Endothelial cell of umbilical vein (primary cell): ENCODE results near the gene SERPIND1. TPM values are rescaled to one million over a fixed set of nuclear protein-coding genes. Genes with fewer than 3 reads are reported as not detected.

ENCODE experiments used
- BruUV-seq: library from RNA; stranded (reverse); fragments of 400-500 nt; replicated peaks from 2 replicates; lab custom pipeline; 2021; lab: Mats Ljungman, UMichigan
- CTCF ChIA-PET: fragments of 300-600, 350-600 bp; sonication (Branson Sonifier 250); formaldehyde crosslinking; loops from one replicate; lab custom pipeline; 2021; ENCODE audit warnings: antibody characterized with exemption, inconsistent platforms; lab: Charles Lee
- POLR2A ChIA-PET: fragments of 300-600, 350-600 bp; sonication (Branson Sonifier 250); formaldehyde crosslinking; loops from one replicate; lab custom pipeline; 2021; ENCODE audit warnings: antibody characterized with exemption, inconsistent platforms; lab: Charles Lee
- DNase-seq: peaks from one replicate; pipeline ENCODE4 v3.0.0-alpha.2; 2011; ENCODE audit warnings: low read depth, low spot score
- FAIRE-seq: peaks from 2 replicates; lab custom pipeline; 2011; peaks lifted over from hg19 to GRCh38; lab: Jason Lieb, UNC
- H2AFZ ChIP-seq: 2 replicates; pipeline ENCODE4 v1.6.0; 2012; ENCODE audit warnings: low read depth, low read length, control low read depth, inconsistent platforms
- H3K27ac ChIP-seq: 2 replicates; pipeline ENCODE4 v1.5.1; 2011; ENCODE audit warnings: low read depth, mild to moderate bottlenecking, control low read depth, low read length, moderate library complexity; ENCODE audit not compliant: insufficient read depth
- H3K27me3 ChIP-seq, 2 experiments: 2 replicates each; pipeline versions ENCODE4 v1.6.0 to v1.6.1; 2011; ENCODE audit warnings: low read length in 2 of 2, mixed read lengths in 1 of 2; ENCODE audit not compliant: control insufficient read depth in 2 of 2, insufficient read depth in 2 of 2
- H3K36me3 ChIP-seq, 2 experiments: 2 replicates in 1 of 2; 3 replicates in 1 of 2; pipeline ENCODE4 v1.5.1; 2011; ENCODE audit warnings: low read length in 2 of 2, mild to moderate bottlenecking in 1 of 2, moderate library complexity in 1 of 2; ENCODE audit not compliant: control insufficient read depth in 2 of 2, insufficient read depth in 2 of 2; ENCODE audit errors: extremely low read depth in 1 of 2
- H3K4me1 ChIP-seq: 3 replicates; pipeline ENCODE4 v1.5.1; 2011; ENCODE audit warnings: mild to moderate bottlenecking, low read length; ENCODE audit not compliant: control insufficient read depth, insufficient read depth; ENCODE audit errors: extremely low read depth
- H3K4me2 ChIP-seq: 2 replicates; pipeline ENCODE4 v1.6.1; 2011; ENCODE audit warnings: low read length, control low read depth, mixed read lengths; ENCODE audit not compliant: insufficient read depth
- H3K4me3 ChIP-seq, 3 experiments: fragments of 200-600 bp in 1 of 3; sonication (generic), shearing (Covaris generic) in 1 of 3; replicated peaks in 1 of 3; 2 replicates each; pipeline ENCODE4 v1.5.1; 2011 to 2016; ENCODE audit warnings: control low read depth in 3 of 3, low read length in 3 of 3, mild to moderate bottlenecking in 2 of 3, inconsistent platforms in 1 of 3, low read depth in 1 of 3, moderate library complexity in 1 of 3; ENCODE audit not compliant: insufficient read depth in 1 of 3
- H3K79me2 ChIP-seq: 2 replicates; pipeline ENCODE4 v1.6.0; 2012; ENCODE audit warnings: low read length, inconsistent platforms; ENCODE audit not compliant: control insufficient read depth, insufficient read depth
- H3K9ac ChIP-seq: replicated peaks from 2 replicates; pipeline ENCODE3; 2011; ENCODE audit warnings: low read length, control low read depth; ENCODE audit not compliant: insufficient read depth; ENCODE audit errors: extremely low read depth
- H3K9me1 ChIP-seq: replicated peaks from 3 replicates; pipeline ENCODE4 v1.6.0; 2011; ENCODE audit warnings: mild to moderate bottlenecking, low read length; ENCODE audit not compliant: control insufficient read depth, insufficient read depth; ENCODE audit errors: extremely low read depth
- H3K9me3 ChIP-seq: replicated peaks from 2 replicates; pipeline ENCODE4 v1.5.1; 2012; ENCODE audit warnings: low read length, inconsistent platforms; ENCODE audit not compliant: control insufficient read depth, insufficient read depth
- H4K20me1 ChIP-seq: replicated peaks from 2 replicates; pipeline ENCODE3; 2011; ENCODE audit warnings: mild to moderate bottlenecking, low read length; ENCODE audit not compliant: control insufficient read depth, insufficient read depth; ENCODE audit errors: extremely low read depth
- GATA2 ChIP-seq: IDR thresholded peaks from 2 replicates; pipeline ENCODE4 v1.7.0; 2011; ENCODE audit warnings: low read depth, mild to moderate bottlenecking, moderate library complexity, mixed read lengths, low read length; ENCODE audit not compliant: insufficient read length, insufficient read depth
- JUN ChIP-seq: IDR thresholded peaks from 2 replicates; pipeline ENCODE4 v1.6.1; 2011; ENCODE audit warnings: borderline replicate concordance, low read depth; ENCODE audit not compliant: insufficient read length, insufficient read depth
- MYC ChIP-seq: IDR thresholded peaks from one replicate; pipeline ENCODE4 v1.6.1; 2011; ENCODE audit warnings: mild to moderate bottlenecking, low read depth, low read length
- POLR2A ChIP-seq: IDR thresholded peaks from 2 replicates; pipeline ENCODE4 v1.6.1; 2012; ENCODE audit warnings: low read depth, mild to moderate bottlenecking, control low read depth, low read length
- POLR2AphosphoS5 ChIP-seq: IDR thresholded peaks from 2 replicates; pipeline ENCODE4 v1.6.1; 2012; ENCODE audit warnings: low read depth, mild to moderate bottlenecking, control low read depth, low read length, moderate library complexity; ENCODE audit not compliant: insufficient read depth
- dilution Hi-C: fragments of 300-500 bp; cut with MboI; formaldehyde crosslinking; loops from one replicate; pipeline ENCODE4 v1.15.0; 2019; ENCODE audit warnings: low sequenced_read_pairs; ENCODE audit not compliant: extremely low pct_ligation_motif_present
- intact Hi-C: fragments of 100-400 bp; cut with micrococcal nuclease; formaldehyde crosslinking; loops from one replicate; pipeline ENCODE4 v1.10.0; 2022
- polyA plus RNA-seq, 4 experiments: library from polyadenylated mRNA; depleted of rRNA in 3 of 4; stranded (reverse) in 3 of 4; unstranded in 1 of 4; fragments of >200 nt; gene quantifications; 2 replicates each; pipeline versions ENCODE4 v1.2.1 to v1.2.3, GENCODE V29; 2011 to 2012; ENCODE audit warnings: missing spikeins in 1 of 4
- total RNA-seq: library from RNA; stranded (reverse); gene quantifications from 2 replicates; pipeline ENCODE4 v1.2.3, GENCODE V29; 2021
- TF ChIP-seq, protein P1 (sequence below), 2 donors: IDR thresholded peaks; 1 replicate in 1 of 2; 2 replicates in 1 of 2; pipeline ENCODE4 v1.5.1; 2011; ENCODE audit warnings: low read length in 2 of 2, mild to moderate bottlenecking in 2 of 2, moderate library complexity in 2 of 2, control low read depth in 1 of 2, inconsistent platforms in 1 of 2, low read depth in 1 of 2; ENCODE audit not compliant: insufficient read depth in 1 of 2; ENCODE audit errors: extremely low read depth in 1 of 2

SERPIND1 gene
- total and polyA plus RNA-seq, 2 donors (not counting 3 experiments of a cell fraction or from before 2014, with no cell fraction given) = 0.94 to 1.8 TPM

- Histone ChIP-seq H3K4me3 (no peak overlapping the region), H3K4me1 (peaks cover 65% of the 10 kb centered on the region), H2AFZ (no peak overlapping the region), H3K27ac (no peak overlapping the region), H3K79me2 (no peaks in the 10 kb centered on the region), H3K36me3 (no peaks in the 10 kb centered on the region), H3K9ac (no peak overlapping the region), H4K20me1 (no peaks in the 10 kb centered on the region), H3K9me3 (no peaks in the 10 kb centered on the region), H3K4me2 (no peak overlapping the region), H3K9me1 (no peaks in the 10 kb centered on the region), H3K27me3 (no peaks in the 10 kb centered on the region)
- intact Hi-C loops = no loop called here
- dilution Hi-C loops = no loop called here
- ChIA-PET POLR2A (no interaction called here), CTCF (interaction anchor here (1.2 to 1.6 kb wide), 3 partner anchors 22 to 173 kb away, joined by 3 to 5 read pairs (median 5); no protein-coding TSS in a partner anchor)
- no peak for TF ChIP-seq POLR2AphosphoS5
- TF ChIP-seq, protein P1, sequence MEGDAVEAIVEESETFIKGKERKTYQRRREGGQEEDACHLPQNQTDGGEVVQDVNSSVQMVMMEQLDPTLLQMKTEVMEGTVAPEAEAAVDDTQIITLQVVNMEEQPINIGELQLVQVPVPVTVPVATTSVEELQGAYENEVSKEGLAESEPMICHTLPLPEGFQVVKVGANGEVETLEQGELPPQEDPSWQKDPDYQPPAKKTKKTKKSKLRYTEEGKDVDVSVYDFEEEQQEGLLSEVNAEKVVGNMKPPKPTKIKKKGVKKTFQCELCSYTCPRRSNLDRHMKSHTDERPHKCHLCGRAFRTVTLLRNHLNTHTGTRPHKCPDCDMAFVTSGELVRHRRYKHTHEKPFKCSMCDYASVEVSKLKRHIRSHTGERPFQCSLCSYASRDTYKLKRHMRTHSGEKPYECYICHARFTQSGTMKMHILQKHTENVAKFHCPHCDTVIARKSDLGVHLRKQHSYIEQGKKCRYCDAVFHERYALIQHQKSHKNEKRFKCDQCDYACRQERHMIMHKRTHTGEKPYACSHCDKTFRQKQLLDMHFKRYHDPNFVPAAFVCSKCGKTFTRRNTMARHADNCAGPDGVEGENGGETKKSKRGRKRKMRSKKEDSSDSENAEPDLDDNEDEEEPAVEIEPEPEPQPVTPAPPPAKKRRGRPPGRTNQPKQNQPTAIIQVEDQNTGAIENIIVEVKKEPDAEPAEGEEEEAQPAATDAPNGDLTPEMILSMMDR (IDR thresholded peaks at IDR 0.05; ENCODE audit: extremely low read depth in 1 of 2, insufficient read depth in 1 of 2, low read depth in 1 of 2, low read length in 2 of 2) = no peak
- TF ChIP-seq JUN = no peak
- no peak for TF ChIP-seq MYC
- no peak for TF ChIP-seq POLR2A
- TF ChIP-seq GATA2 = no peak
- no peak for DNase-seq
- no TSS peak for BruUV-seq
- FAIRE-seq = no peak
These were observed 5.3 kb downstream of the SERPIND1 start for GRCh38 chr22:20779014-20779817.
